H1 (cell line): Measurements from ENCODE around the gene DMAC2.

ENCODE experiments used
- POLR2A ChIP-seq, 2 experiments: IDR thresholded peaks; 1 replicate in 1 of 2; 2 replicates in 1 of 2; pipeline ENCODE4 v1.6.1; 2011; ENCODE audit warnings: low read depth in 2 of 2, low read length in 2 of 2, mild to moderate bottlenecking in 2 of 2; ENCODE audit errors: control extremely low read depth in 1 of 2
- YY1 ChIP-seq: IDR thresholded peaks from 2 replicates; pipeline ENCODE4 v1.6.1; 2011; ENCODE audit warnings: low read depth, mild to moderate bottlenecking, low read length
- TF ChIP-seq, protein P1 (sequence below), 3 experiments: IDR thresholded peaks; 1 replicate in 2 of 3; 2 replicates in 1 of 3; pipeline versions ENCODE4 v1.5.1 to v1.6.1; 2011; ENCODE audit warnings: low read length in 3 of 3, mild to moderate bottlenecking in 3 of 3, inconsistent platforms in 2 of 3, low read depth in 1 of 3, moderate library complexity in 1 of 3; ENCODE audit not compliant: insufficient read depth in 1 of 3; ENCODE audit errors: control extremely low read depth in 1 of 3
- TF ChIP-seq, protein P2 (sequence below): IDR thresholded peaks from 2 replicates; pipeline ENCODE4 v1.6.1; 2012; ENCODE audit warnings: inconsistent platforms

DNA sequence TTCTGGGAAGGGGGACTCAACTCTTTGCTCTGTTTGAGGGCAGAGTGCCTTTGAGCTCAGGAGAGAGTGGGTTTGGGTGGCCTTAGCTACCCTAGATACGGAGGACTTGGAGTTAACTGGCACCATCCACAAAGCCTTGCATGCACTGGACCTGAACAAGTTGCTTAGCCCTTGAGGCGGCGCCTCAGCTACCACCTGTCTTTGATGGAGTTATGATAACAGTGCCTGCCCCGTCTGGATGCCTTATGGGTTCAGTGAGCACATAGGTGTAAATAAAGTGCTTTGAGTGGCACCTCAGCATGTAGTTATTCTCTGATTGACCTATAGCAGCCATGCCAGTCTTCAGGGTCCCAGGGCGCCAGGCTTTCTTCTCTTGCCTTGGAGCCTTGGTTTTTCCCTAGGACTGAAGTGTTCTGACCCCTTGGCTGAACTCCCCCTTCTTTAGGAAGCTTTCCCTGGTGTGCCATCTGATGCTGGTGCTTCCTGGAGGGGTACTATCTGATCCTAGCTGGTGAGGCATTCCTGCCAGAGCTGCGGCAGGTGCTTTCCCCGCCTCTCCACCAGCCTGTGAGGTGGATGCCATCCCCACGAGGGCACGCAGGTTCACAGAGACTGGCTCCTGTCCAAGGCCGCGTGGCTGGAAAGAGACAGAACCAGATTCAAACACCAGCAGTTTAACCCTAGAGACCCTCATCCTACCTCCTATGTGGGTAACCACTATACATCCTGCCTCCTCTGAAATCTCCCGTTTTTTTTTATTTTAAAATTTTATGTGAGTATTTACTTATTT is 36.3 kb downstream of the DMAC2 start:
- TF ChIP-seq, protein P1, sequence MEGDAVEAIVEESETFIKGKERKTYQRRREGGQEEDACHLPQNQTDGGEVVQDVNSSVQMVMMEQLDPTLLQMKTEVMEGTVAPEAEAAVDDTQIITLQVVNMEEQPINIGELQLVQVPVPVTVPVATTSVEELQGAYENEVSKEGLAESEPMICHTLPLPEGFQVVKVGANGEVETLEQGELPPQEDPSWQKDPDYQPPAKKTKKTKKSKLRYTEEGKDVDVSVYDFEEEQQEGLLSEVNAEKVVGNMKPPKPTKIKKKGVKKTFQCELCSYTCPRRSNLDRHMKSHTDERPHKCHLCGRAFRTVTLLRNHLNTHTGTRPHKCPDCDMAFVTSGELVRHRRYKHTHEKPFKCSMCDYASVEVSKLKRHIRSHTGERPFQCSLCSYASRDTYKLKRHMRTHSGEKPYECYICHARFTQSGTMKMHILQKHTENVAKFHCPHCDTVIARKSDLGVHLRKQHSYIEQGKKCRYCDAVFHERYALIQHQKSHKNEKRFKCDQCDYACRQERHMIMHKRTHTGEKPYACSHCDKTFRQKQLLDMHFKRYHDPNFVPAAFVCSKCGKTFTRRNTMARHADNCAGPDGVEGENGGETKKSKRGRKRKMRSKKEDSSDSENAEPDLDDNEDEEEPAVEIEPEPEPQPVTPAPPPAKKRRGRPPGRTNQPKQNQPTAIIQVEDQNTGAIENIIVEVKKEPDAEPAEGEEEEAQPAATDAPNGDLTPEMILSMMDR (IDR thresholded peaks at IDR 0.05; ENCODE audit: control extremely low read depth in 1 of 3, insufficient read depth in 1 of 3, low read depth in 1 of 3, low read length in 3 of 3): no peak
- TF ChIP-seq YY1 (no peak), POLR2A (IDR thresholded peaks at IDR 0.05; ENCODE audit: control extremely low read depth in 1 of 2, low read depth in 2 of 2, low read length in 2 of 2) (no peak)
- TF ChIP-seq, protein P2, sequence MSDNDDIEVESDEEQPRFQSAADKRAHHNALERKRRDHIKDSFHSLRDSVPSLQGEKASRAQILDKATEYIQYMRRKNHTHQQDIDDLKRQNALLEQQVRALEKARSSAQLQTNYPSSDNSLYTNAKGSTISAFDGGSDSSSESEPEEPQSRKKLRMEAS: no peak
